ENCODE results near the gene RXRA.

RXRA gene

GRCh38 chr9:134295746-134296250 is 30.5 kb upstream of the RXRA start:
- Histone ChIP-seq H3K9me3 (ENCODE audit: severe bottlenecking) (no peaks in the 10 kb centered on the region), H3K36me3 (no peaks in the 10 kb centered on the region), H3K4me3 (ENCODE audit: low read depth, low read length) (no peak overlapping the region), H3K27me3 (ENCODE audit: insufficient read depth, low read depth, severe bottlenecking) (no peaks in the 10 kb centered on the region), H3K27ac (no peak overlapping the region)
- no peak for DNase-seq
- no peak for TF ChIP-seq CTCF (IDR thresholded peaks at IDR 0.05; ENCODE audit: low read depth, low read length)

- TF ChIP-seq CTCF (IDR thresholded peaks at IDR 0.05; ENCODE audit: low read depth, low read length) = no peak
- Histone ChIP-seq H3K4me3 (ENCODE audit: low read depth, low read length) (no peak overlapping the region), H3K36me3 (no peaks in the 10 kb centered on the region), H3K9me3 (ENCODE audit: severe bottlenecking) (no peaks in the 10 kb centered on the region), H3K27ac (no peak overlapping the region), H3K27me3 (ENCODE audit: insufficient read depth, low read depth, severe bottlenecking) (no peaks in the 10 kb centered on the region)
- no peak for DNase-seq
Measured at GRCh38 chr9:134296301-134297082, 29.8 kb upstream of the RXRA start.

- Histone ChIP-seq H3K36me3 (no peaks in the 10 kb centered on the region), H3K4me3 (ENCODE audit: low read depth, low read length) (no peak overlapping the region), H3K27me3 (ENCODE audit: insufficient read depth, low read depth, severe bottlenecking) (no peaks in the 10 kb centered on the region), H3K9me3 (ENCODE audit: severe bottlenecking) (no peaks in the 10 kb centered on the region), H3K27ac (no peak overlapping the region)
- TF ChIP-seq CTCF (IDR thresholded peaks at IDR 0.05; ENCODE audit: low read depth, low read length) = no peak
- no peak for DNase-seq
Measured at GRCh38 chr9:134297083-134297410, 29.2 kb upstream of the RXRA start.

- Histone ChIP-seq H3K9me3 (ENCODE audit: severe bottlenecking) (no peaks in the 10 kb centered on the region), H3K4me3 (ENCODE audit: low read depth, low read length) (no peak overlapping the region), H3K27me3 (ENCODE audit: insufficient read depth, low read depth, severe bottlenecking) (no peaks in the 10 kb centered on the region), H3K36me3 (no peaks in the 10 kb centered on the region), H3K27ac (no peak overlapping the region)
- no peak for DNase-seq
- no peak for TF ChIP-seq CTCF (IDR thresholded peaks at IDR 0.05; ENCODE audit: low read depth, low read length)
Measured at GRCh38 chr9:134297576-134297975, 28.7 kb upstream of the RXRA start.

- no peak overlapping the region for H3K27ac ChIP-seq
- H3K36me3 ChIP-seq = no peaks in the 10 kb centered on the region
- no peaks in the 10 kb centered on the region for H3K9me3 ChIP-seq (ENCODE audit: severe bottlenecking)
- no peak for TF ChIP-seq CTCF (IDR thresholded peaks at IDR 0.05; ENCODE audit: low read depth, low read length)
- H3K4me3 ChIP-seq (ENCODE audit: low read depth, low read length) = no peak overlapping the region
- DNase-seq = no peak
- H3K27me3 ChIP-seq (ENCODE audit: insufficient read depth, low read depth, severe bottlenecking) = no peaks in the 10 kb centered on the region
Measured at GRCh38 chr9:134298000-134298399, 28.3 kb upstream of the RXRA start.

GRCh38 chr9:134299068-134299467 is 27.2 kb upstream of the RXRA start:
- H3K27ac ChIP-seq = no peak overlapping the region
- H3K4me3 ChIP-seq (ENCODE audit: low read depth, low read length) = no peak overlapping the region
- H3K9me3 ChIP-seq (ENCODE audit: severe bottlenecking) = no peaks in the 10 kb centered on the region
- DNase-seq = no peak
- no peaks in the 10 kb centered on the region for H3K36me3 ChIP-seq
- H3K27me3 ChIP-seq (ENCODE audit: insufficient read depth, low read depth, severe bottlenecking) = no peaks in the 10 kb centered on the region
- no peak for TF ChIP-seq CTCF (IDR thresholded peaks at IDR 0.05; ENCODE audit: low read depth, low read length)

All from WERI-Rb-1 (cell line).